NB4 (cell line): Measurements from ENCODE around the gene CABP4.

Source experiments
- DNase-seq: peaks from one replicate; pipeline ENCODE4 v3.0.0; 2010; ENCODE audit warnings: low read depth
- H3K4me3 ChIP-seq: one replicate; pipeline ENCODE4 v1.5.1; 2011; ENCODE audit warnings: mild to moderate bottlenecking, low read depth, low read length, moderate library complexity
- CTCF ChIP-seq: IDR thresholded peaks from one replicate; pipeline ENCODE4 v1.5.1; 2012; ENCODE audit warnings: low read depth, low read length
- MAX ChIP-seq: IDR thresholded peaks from 2 replicates; pipeline ENCODE4 v1.6.1; 2011; ENCODE audit warnings: low read depth, low read length
- MYC ChIP-seq: IDR thresholded peaks from 2 replicates; pipeline ENCODE4 v1.6.1; 2011; ENCODE audit warnings: low read depth, low read length
- POLR2A ChIP-seq: IDR thresholded peaks from 2 replicates; pipeline ENCODE4 v1.6.1; 2011; ENCODE audit warnings: mild to moderate bottlenecking; ENCODE audit not compliant: insufficient read length; ENCODE audit errors: extremely low read depth

CABP4 gene

GRCh38 chr11:67510023-67510345, 54.8 kb downstream of the CABP4 start:
- H3K4me3 ChIP-seq: no peak overlapping the region
- DNase-seq: no peak
- no peak for TF ChIP-seq MAX
- TF ChIP-seq CTCF: no peak
- no peak for TF ChIP-seq MYC
- TF ChIP-seq POLR2A: no peak
